GM12873 (cell line): ENCODE results near the gene BZW2.

Experiments
- CTCF ChIP-seq: IDR thresholded peaks from 2 replicates; pipeline ENCODE4 v1.5.1; 2012; ENCODE audit warnings: low read depth, mild to moderate bottlenecking, moderate library complexity, low read length, control low read depth; ENCODE audit not compliant: insufficient read depth; ENCODE audit errors: missing control alignments

BZW2 gene

DNA sequence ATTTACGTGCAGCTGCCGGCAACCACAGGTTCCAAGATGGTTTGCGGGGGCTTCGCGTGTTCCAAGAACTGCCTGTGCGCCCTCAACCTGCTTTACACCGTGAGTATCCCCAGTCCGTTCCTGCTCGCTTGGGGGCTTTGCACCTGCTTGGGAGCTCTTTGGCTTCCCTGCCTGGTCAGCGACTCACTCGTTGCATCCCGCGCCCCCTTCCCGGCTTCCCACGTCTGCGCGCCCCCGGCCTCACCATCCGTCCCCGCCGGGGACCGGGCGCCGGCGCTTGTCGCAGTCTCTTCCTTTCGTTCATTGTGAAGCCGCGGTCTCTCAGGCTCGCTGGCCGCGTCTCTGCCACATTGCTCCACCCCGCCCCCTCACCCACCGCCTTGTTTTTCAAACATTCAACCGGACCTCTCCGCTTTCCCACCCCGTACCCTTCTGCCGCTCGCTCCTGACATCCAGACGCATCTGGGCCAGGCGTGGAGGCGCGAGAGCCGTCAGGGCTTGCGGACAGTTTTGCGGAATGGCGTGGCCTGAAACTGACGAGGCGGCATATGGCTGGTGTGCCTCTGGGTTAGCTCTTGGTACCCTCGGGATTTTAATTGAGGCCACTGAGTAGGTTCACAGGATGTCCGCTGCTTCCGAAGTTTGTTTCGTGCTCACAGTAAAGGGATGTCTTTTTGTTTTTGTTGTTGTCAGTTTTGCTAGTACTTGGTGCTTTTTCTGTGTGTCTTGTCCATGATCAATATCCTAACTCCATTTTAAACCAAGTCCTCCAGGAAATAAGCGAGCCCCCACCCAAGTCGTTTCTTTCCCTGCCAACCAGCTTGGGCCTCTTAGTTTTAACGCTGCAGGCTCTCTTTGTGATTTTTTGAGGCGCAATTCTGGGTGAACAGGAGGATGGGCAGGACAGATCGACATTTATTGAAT, 108.2 kb downstream of the BZW2 start:
- no peak for TF ChIP-seq CTCF

GRCh38 chr7:16754856-16755317, 108.9 kb downstream of the BZW2 start:
- TF ChIP-seq CTCF: no peak

GRCh38 chr7:16755397-16755796, 109.4 kb downstream of the BZW2 start:
- TF ChIP-seq CTCF: no peak
